Immature natural killer cell (primary cell): ENCODE data around the gene CBLN3. TPM values are rescaled to one million over a fixed set of nuclear protein-coding genes. Genes with fewer than 3 reads are reported as not detected.
"Not testable (repeated sequence)": the region's sequence is repeated elsewhere in the genome, so short reads cannot be mapped to it uniquely, and the experiment has no call there.

Experiments used
- DNase-seq, 3 donors: peaks; one replicate each; pipeline ENCODE4 v3.0.0; 2022; ENCODE audit warnings: mixed read lengths in 1 of 3
- H3K27ac Mint-ChIP-seq, 6 donors: one replicate each; pipeline ENCODE4 v1.8.0; 2020; ENCODE audit warnings: mixed read lengths in 6 of 6, mild to moderate bottlenecking in 5 of 6, inconsistent platforms in 4 of 6, moderate library complexity in 3 of 6
- H3K27me3 Mint-ChIP-seq, 3 donors: one replicate each; pipeline ENCODE4 v1.8.0; 2020 to 2021; ENCODE audit warnings: low read depth in 3 of 3, mild to moderate bottlenecking in 3 of 3, mixed read lengths in 3 of 3, moderate library complexity in 3 of 3, inconsistent platforms in 1 of 3
- H3K36me3 Mint-ChIP-seq, 3 donors: one replicate each; pipeline ENCODE4 v1.8.0; 2020; ENCODE audit warnings: mixed read lengths in 3 of 3, inconsistent platforms in 2 of 3, mild to moderate bottlenecking in 2 of 3
- H3K4me1 Mint-ChIP-seq, 2 donors: one replicate each; pipeline ENCODE4 v1.8.0; 2020; ENCODE audit warnings: inconsistent platforms in 2 of 2, mild to moderate bottlenecking in 2 of 2, mixed read lengths in 2 of 2, moderate library complexity in 1 of 2
- H3K4me3 Mint-ChIP-seq, 5 donors: one replicate each; pipeline ENCODE4 v1.8.0; 2020; ENCODE audit warnings: mild to moderate bottlenecking in 5 of 5, mixed read lengths in 5 of 5, inconsistent platforms in 3 of 5, moderate library complexity in 3 of 5
- H3K9me3 Mint-ChIP-seq, 6 donors: one replicate each; pipeline ENCODE4 v1.8.0; 2020; ENCODE audit warnings: mild to moderate bottlenecking in 6 of 6, mixed read lengths in 6 of 6, inconsistent platforms in 4 of 6, moderate library complexity in 3 of 6
- polyA plus RNA-seq, 3 donors: library from polyadenylated mRNA; unstranded; fragments of 300-500 nt; fragmentation: Illumina TruSeq; gene quantifications; one replicate each; pipeline ENCODE4 v1.2.3, GENCODE V29; 2021

The CBLN3 gene
- polyA plus RNA-seq, 3 donors from 2014 or later = not detected

GRCh38 chr14:24398653-24399446 is 30.6 kb downstream of the CBLN3 start, which contains the start of gene NYNRIN:
TSS of gene NYNRIN (plus strand) at chr14:24399003. CDS start at chr14:24399247, 244 bp downstream.
- Mint-ChIP-seq H3K4me1 (peaks cover 12 to 13% of the 10 kb centered on the region in 2 donors), H3K36me3 (no peaks in the 10 kb centered on the region), H3K9me3 (peaks cover 0 to 3% (median 0%) of the 10 kb centered on the region in 6 donors), H3K27ac (peak within 1 kb of the TSS in 1 of 6 donors; percentile 54), H3K4me3 (peak within 1 kb of the TSS; percentile 59 to 71 (median 65)), H3K27me3 (peaks cover 1 to 6% (median 5%) of the 10 kb centered on the region in 3 donors)
- DNase-seq = peak; percentile 35 to 46 (median 43)

GRCh38 chr14:24398293-24398652 is 31.2 kb downstream of the CBLN3 start:
- H3K4me1 Mint-ChIP-seq = peaks cover 12 to 13% of the 10 kb centered on the region in 2 donors
- no peak overlapping the region for H3K4me3 Mint-ChIP-seq
- no peak overlapping the region for H3K27ac Mint-ChIP-seq
- no peak for DNase-seq
- peaks cover 0 to 3% (median 0%) of the 10 kb centered on the region in 6 donors for H3K9me3 Mint-ChIP-seq
- H3K27me3 Mint-ChIP-seq = peaks cover 0 to 6% (median 5%) of the 10 kb centered on the region in 3 donors
- H3K36me3 Mint-ChIP-seq = no peaks in the 10 kb centered on the region

- Mint-ChIP-seq H3K36me3 (no peaks in the 10 kb centered on the region), H3K27ac (peak overlapping the region in 1 of 6 donors; percentile 26), H3K27me3 (peaks cover 0 to 5% (median 4%) of the 10 kb centered on the region in 3 donors), H3K4me3 (peak overlapping the region; percentile 44 to 60 (median 47)), H3K4me1 (peaks cover 12 to 13% of the 10 kb centered on the region in 2 donors), H3K9me3 (peaks cover 0 to under 1% (median 0%) of the 10 kb centered on the region in 6 donors)
- DNase-seq = no peak
These were observed 31.7 kb downstream of the CBLN3 start for GRCh38 chr14:24397639-24398292.

DNA sequence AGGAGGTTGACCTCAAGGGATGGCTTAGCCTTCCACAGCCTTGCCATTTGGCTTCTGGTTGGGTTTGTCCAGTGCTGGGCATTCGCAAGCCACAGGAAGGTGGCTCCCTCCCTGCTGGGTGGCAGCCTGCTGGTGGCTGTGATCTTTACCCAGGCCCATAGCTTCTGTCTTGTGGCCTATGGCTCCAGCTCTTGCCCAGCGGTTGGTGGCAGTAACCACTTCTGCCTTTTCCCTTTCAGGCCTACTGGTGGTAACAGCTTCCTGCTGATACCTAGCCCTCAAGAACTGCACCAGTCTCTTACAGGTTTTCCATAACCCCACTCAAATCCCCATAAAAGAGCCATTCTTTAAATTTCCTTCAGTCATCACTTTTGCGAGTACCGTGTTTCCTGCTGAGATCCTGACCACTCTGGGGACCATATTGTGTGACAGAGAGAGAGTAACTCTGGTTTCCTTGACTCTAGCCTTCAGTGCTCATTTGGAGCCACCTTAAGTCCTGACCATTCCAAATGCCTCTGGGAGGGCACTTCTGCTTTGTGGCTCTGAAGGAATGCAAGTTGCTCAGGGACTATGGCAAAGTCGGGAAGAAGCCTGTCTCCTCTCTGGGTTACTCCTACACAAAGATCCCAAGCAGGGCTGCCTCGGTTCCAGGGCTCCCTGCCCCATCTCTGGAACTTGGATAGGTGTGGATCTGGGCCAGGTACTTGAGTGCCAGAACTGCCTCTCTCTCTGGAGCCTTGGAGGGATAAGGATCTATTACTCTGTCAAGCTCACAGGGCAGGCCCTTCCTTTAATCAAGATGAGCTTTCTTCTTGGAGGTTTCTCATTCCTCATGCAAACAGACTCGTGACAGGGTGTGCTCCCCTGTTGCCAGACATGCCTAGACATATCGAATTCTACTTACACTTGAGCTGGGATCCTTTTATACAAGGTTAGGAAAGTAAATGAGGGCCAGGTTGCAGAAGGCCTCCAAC is 33.6 kb downstream of the CBLN3 start:
- peak in 2 of 3 donors; percentile 6 to 10 for DNase-seq
- peaks cover 12 to 13% of the 10 kb centered on the region in 2 donors for H3K4me1 Mint-ChIP-seq
- no peaks in the 10 kb centered on the region for H3K36me3 Mint-ChIP-seq
- peak overlapping the region in 2 of 6 donors; percentile 23 to 27 for H3K27ac Mint-ChIP-seq
- peaks cover 0 to 5% (median 0%) of the 10 kb centered on the region in 3 donors for H3K27me3 Mint-ChIP-seq
- no peak overlapping the region for H3K4me3 Mint-ChIP-seq
- H3K9me3 Mint-ChIP-seq = no peaks in the 10 kb centered on the region

DNA sequence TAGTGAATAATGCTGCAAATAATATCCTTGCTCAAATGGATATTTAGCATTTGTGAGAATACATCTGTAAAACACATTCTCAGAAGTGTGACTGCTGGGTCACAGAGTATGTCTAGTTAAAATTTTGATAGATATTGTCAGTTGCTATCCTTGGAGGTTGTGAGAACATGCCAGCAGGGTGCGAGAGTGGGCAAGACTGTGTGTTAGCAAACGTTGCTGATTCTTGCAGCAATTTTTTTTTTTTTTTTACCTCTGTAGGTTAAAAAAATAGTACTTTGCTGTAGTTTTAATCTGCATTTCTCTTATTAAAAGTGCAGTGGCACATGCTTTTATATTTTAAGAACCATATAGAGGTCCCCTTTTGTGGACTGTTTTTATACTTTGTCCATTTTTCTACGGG is 35.2 kb downstream of the CBLN3 start:
- no peaks in the 10 kb centered on the region for H3K36me3 Mint-ChIP-seq
- no peak overlapping the region for H3K27ac Mint-ChIP-seq
- no peak for DNase-seq

DNA sequence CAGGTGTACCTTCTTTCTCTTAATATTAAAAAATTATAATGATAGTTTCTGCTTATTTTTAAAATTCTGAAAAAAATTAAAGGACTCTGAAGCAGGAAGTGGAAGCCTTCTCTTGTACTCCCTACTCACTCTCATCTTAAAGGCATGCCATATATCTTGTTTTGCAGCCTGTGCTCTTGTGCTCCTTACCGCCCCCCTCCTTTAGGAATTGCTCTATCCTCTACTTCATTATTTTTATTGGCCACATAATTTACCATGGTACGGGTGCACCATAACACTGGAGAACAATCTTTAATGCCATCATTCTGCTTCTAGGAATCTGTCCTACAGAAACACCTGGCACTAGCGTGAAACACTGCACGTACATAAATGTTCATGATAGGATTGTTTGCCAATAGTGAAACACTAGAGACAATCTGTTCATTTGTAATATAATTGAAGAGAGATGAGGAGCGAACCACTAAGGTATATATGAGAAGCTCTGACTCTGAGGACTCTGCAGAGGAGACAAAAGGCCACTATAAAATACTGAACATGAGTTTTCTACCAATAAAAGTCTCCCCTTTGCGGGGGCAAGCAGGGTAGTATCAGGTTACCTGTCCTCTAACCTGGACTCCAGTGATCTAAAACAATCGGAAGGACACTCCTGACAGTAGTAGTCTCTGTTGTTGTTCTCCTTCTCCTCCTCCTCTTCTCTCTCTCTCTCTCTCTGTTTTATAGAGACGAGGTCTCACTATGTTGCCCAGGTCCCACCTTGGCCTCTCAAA is 37.0 kb downstream of the CBLN3 start:
- Mint-ChIP-seq H3K9me3 (no peaks in the 10 kb centered on the region), H3K27me3 (peaks cover 2 to 12% (median 4%) of the 10 kb centered on the region in 3 donors), H3K36me3 (no peaks in the 10 kb centered on the region), H3K4me3 (no peak overlapping the region), H3K27ac (no peak overlapping the region), H3K4me1 (peaks cover 2 to 6% of the 10 kb centered on the region in 2 donors)
- DNase-seq = no peak

More for the DNA sequence above, 35.2 kb downstream of the CBLN3 start:
- H3K27me3 Mint-ChIP-seq = peaks cover 0 to 10% (median 2%) of the 10 kb centered on the region in 3 donors
- peaks cover 6 to 8% of the 10 kb centered on the region in 2 donors for H3K4me1 Mint-ChIP-seq
- H3K4me3 Mint-ChIP-seq = no peak overlapping the region
- no peaks in the 10 kb centered on the region for H3K9me3 Mint-ChIP-seq

DNA sequence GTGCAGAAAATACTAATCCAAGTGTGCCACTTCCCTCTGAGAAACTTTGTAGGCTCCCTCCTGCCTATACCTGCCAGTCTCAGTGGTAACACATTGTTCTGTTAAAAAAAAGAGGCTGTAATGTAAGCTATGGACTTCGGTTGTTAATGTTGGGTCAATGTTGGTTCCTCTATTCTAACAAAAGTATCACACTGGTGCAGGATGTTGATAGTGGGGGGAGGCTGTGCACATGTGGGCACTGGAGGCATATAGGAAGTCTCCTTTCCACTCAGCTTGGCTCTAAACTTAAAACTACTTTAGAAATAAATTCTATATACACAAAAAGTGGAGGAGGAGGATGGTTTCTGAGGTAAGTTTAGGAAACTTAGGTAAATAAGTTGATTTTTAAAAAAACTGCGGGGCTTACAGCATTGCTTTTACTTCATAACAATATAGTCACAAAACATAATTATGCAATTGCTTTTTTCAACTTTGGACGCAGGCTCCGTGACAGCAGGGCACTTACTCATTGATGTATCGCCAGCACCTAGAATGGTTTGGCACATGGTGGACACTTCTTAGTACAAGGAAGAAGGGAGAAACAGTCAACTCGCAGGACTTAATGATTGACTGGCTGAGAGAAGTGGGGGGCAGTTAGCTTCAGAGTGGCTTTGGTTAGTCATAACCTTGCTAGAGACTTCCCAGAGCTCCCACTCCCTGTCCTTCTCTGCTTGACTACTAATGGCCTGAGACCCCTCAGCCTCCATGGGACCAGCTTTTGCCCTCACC is 38.6 kb downstream of the CBLN3 start:
- Mint-ChIP-seq H3K36me3 (no peaks in the 10 kb centered on the region), H3K4me3 (no peak overlapping the region), H3K27ac (no peak overlapping the region), H3K27me3 (peaks cover 2 to 12% (median 4%) of the 10 kb centered on the region in 3 donors), H3K4me1 (peaks cover 0 to 5% of the 10 kb centered on the region in 2 donors), H3K9me3 (no peaks in the 10 kb centered on the region)
- no peak for DNase-seq

- Mint-ChIP-seq H3K27me3 (peaks cover 2 to 10% (median 4%) of the 10 kb centered on the region in 3 donors), H3K4me1 (no peaks in the 10 kb centered on the region), H3K9me3 (no peaks in the 10 kb centered on the region), H3K36me3 (no peaks in the 10 kb centered on the region), H3K4me3 (no peak overlapping the region), H3K27ac (no peak overlapping the region)
- DNase-seq = no peak
These were observed 40.1 kb downstream of the CBLN3 start for GRCh38 chr14:24389226-24389848.

DNA sequence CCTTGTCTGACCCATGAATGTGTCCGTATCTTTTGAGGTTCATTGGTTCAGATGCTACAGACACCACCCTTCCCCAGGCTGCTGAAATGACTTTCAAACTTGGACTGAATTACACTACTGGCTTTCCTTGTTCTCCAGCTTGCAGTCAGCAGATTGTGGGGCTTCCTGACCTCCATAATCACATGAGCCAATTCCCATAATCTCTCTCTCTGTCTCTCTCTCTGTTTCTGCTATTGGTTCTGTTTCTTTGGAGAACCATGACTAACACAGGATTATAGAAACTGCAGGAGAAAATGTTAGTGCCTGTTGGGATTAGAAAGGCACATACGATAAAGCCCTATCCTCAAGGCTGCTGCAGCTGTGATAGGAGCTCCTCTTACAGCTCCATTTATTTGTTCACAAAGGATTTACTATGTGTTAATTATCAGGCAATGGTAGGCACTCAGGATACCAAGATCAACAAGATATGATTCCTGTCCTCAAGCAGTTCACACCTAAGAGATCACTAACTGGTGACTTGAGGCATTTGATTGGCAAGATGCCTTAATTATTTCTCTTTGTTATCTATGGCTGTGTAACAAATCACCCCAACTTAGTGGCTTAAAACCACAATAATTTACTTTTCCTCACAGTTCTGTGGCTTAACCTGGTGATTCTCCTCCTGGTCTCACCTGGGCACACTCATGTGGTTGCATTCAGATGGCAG is 40.8 kb downstream of the CBLN3 start:
- Mint-ChIP-seq H3K4me1 (no peaks in the 10 kb centered on the region), H3K9me3 (no peaks in the 10 kb centered on the region), H3K36me3 (no peaks in the 10 kb centered on the region), H3K4me3 (no peak overlapping the region), H3K27me3 (peaks cover 2 to 10% (median 4%) of the 10 kb centered on the region in 3 donors), H3K27ac (no peak overlapping the region)
- DNase-seq = no peak

- not testable (repeated sequence) for H3K4me1 Mint-ChIP-seq, H3K27me3 Mint-ChIP-seq
These were observed 41.9 kb downstream of the CBLN3 start for GRCh38 chr14:24387579-24387978.

DNA sequence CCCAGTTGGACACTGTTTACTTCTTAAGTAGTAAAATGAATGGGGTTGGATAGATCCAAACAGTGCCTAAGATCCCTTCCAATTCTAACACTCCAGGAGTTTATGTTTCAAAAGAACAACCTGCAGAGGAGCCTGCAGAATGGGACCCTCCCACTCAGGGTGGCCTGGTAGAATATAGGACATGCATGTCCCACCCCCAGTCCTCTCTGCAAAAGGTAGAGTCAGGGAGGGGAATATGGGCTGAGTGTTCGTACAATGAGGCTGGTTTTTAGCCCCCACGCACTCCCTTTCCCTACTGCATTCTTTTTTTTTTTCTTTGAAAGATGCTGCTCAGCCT is 42.5 kb downstream of the CBLN3 start:
- H3K9me3 Mint-ChIP-seq = no peaks in the 10 kb centered on the region
- H3K27me3 Mint-ChIP-seq = peaks cover 2 to 10% (median 4%) of the 10 kb centered on the region in 3 donors
- H3K4me1 Mint-ChIP-seq = no peaks in the 10 kb centered on the region
- H3K4me3 Mint-ChIP-seq = no peak overlapping the region
- no peaks in the 10 kb centered on the region for H3K36me3 Mint-ChIP-seq
- DNase-seq = no peak
- H3K27ac Mint-ChIP-seq = no peak overlapping the region

More at GRCh38 chr14:24387579-24387978, 41.9 kb downstream of the CBLN3 start:
- H3K9me3 Mint-ChIP-seq, H3K36me3 Mint-ChIP-seq, H3K27ac Mint-ChIP-seq, H3K4me3 Mint-ChIP-seq, DNase-seq: not testable (repeated sequence)
